DMS79 (cell line): ENCODE data around the gene INO80.

ENCODE experiments used
- DNase-seq: peaks from one replicate; lab custom pipeline; 2025; lab: John Stamatoyannopoulos, UW

INO80 gene

GRCh38 chr15:40929660-40930429, 186.2 kb downstream of the INO80 start:
- no peak for DNase-seq
